ENCODE measurements around the gene TMEM132D. TPM values are rescaled to one million over a fixed set of nuclear protein-coding genes. Genes with fewer than 3 reads are reported as not detected.

Gene TMEM132D
- total RNA-seq, 1 donor from 2014 or later, result 3.6 TPM

GRCh38 chr12:129873833-129874208 lies 30.0 kb downstream of the TMEM132D start:
- no peak for DNase-seq (ENCODE audit: extremely low read depth, low read depth, low spot score)

- DNase-seq (ENCODE audit: extremely low read depth, low read depth, low spot score), result no peak
Measured at GRCh38 chr12:129873111-129873832, 30.6 kb downstream of the TMEM132D start.

GRCh38 chr12:129871991-129872972 lies 31.5 kb downstream of the TMEM132D start:
- no peak for DNase-seq (ENCODE audit: extremely low read depth, low read depth, low spot score)

GRCh38 chr12:129870796-129871195 lies 33.0 kb downstream of the TMEM132D start:
- DNase-seq (ENCODE audit: extremely low read depth, low read depth, low spot score), result no peak

- DNase-seq (ENCODE audit: extremely low read depth, low read depth, low spot score), result no peak
Measured at GRCh38 chr12:129870136-129870535, 33.7 kb downstream of the TMEM132D start.

GRCh38 chr12:129868575-129868974 lies 35.2 kb downstream of the TMEM132D start:
- DNase-seq (ENCODE audit: extremely low read depth, low read depth, low spot score), result no peak

GRCh38 chr12:129863938-129864337 lies 39.9 kb downstream of the TMEM132D start:
- no peak for DNase-seq (ENCODE audit: extremely low read depth, low read depth, low spot score)

- no peak for DNase-seq (ENCODE audit: extremely low read depth, low read depth, low spot score)
Measured at GRCh38 chr12:129862561-129863175, 41.2 kb downstream of the TMEM132D start.

GRCh38 chr12:129861951-129862350 lies 41.9 kb downstream of the TMEM132D start:
- no peak for DNase-seq (ENCODE audit: extremely low read depth, low read depth, low spot score)

GRCh38 chr12:129854591-129854990 lies 49.2 kb downstream of the TMEM132D start:
- no peak for DNase-seq (ENCODE audit: extremely low read depth, low read depth, low spot score)

GRCh38 chr12:129851296-129851695 lies 52.5 kb downstream of the TMEM132D start:
- DNase-seq (ENCODE audit: extremely low read depth, low read depth, low spot score), result no peak

- DNase-seq (ENCODE audit: extremely low read depth, low read depth, low spot score), result no peak
Measured at GRCh38 chr12:129848876-129849275, 54.9 kb downstream of the TMEM132D start.

GRCh38 chr12:129847063-129847462 lies 56.8 kb downstream of the TMEM132D start:
- DNase-seq (ENCODE audit: extremely low read depth, low read depth, low spot score), result no peak

GRCh38 chr12:129844662-129845220 lies 59.1 kb downstream of the TMEM132D start:
- no peak for DNase-seq (ENCODE audit: extremely low read depth, low read depth, low spot score)

- DNase-seq (ENCODE audit: extremely low read depth, low read depth, low spot score), result no peak
Measured at GRCh38 chr12:129841251-129841650, 62.6 kb downstream of the TMEM132D start.

GRCh38 chr12:129840145-129840884 lies 63.5 kb downstream of the TMEM132D start:
- no peak for DNase-seq (ENCODE audit: extremely low read depth, low read depth, low spot score)

GRCh38 chr12:129839679-129840078 lies 64.1 kb downstream of the TMEM132D start:
- no peak for DNase-seq (ENCODE audit: extremely low read depth, low read depth, low spot score)

- no peak for DNase-seq (ENCODE audit: extremely low read depth, low read depth, low spot score)
Measured at GRCh38 chr12:129831294-129831693, 72.5 kb downstream of the TMEM132D start.

GRCh38 chr12:129830796-129831195 lies 73.0 kb downstream of the TMEM132D start:
- no peak for DNase-seq (ENCODE audit: extremely low read depth, low read depth, low spot score)

GRCh38 chr12:129827866-129828384 lies 75.9 kb downstream of the TMEM132D start:
- no peak for DNase-seq (ENCODE audit: extremely low read depth, low read depth, low spot score)
